OCI-LY1 (cell line): Measurements from ENCODE around the gene FIZ1.

ENCODE experiments used
- H2AFZ ChIP-seq: fragments of 200-600 bp; sonication (generic), shearing (Covaris generic); 2 replicates; pipeline ENCODE4 v1.6.0; 2014; ENCODE audit warnings: antibody characterized with exemption, mild to moderate bottlenecking, low read length
- H3F3A ChIP-seq: fragments of 200-600 bp; sonication (generic), shearing (Covaris generic); 2 replicates; pipeline ENCODE4 v1.6.0; 2014; ENCODE audit warnings: mild to moderate bottlenecking, antibody characterized with exemption, low read length, moderate library complexity; ENCODE audit not compliant: insufficient read depth
- H3K27ac ChIP-seq: fragments of 200-600 bp; sonication (generic); 2 replicates; pipeline ENCODE4 v1.5.1; 2014; ENCODE audit warnings: low read length, mixed run types, mild to moderate bottlenecking, low read depth; ENCODE audit not compliant: poor library complexity, severe bottlenecking
- H3K27me3 ChIP-seq: fragments of 200-600 bp; sonication (generic); 2 replicates; pipeline ENCODE4 v1.6.0; 2014; ENCODE audit warnings: antibody characterized with exemption, mild to moderate bottlenecking, low read length, moderate library complexity; ENCODE audit not compliant: insufficient read depth
- H3K36me3 ChIP-seq: fragments of 200-600 bp; sonication (generic); 2 replicates; pipeline ENCODE4 v1.6.1; 2014; ENCODE audit warnings: mild to moderate bottlenecking, antibody characterized with exemption, low read length, moderate library complexity, mixed read lengths; ENCODE audit not compliant: insufficient read depth
- H3K4me1 ChIP-seq: fragments of 200-600 bp; sonication (generic); 2 replicates; pipeline ENCODE4 v1.5.1; 2014; ENCODE audit warnings: mild to moderate bottlenecking, low read length, moderate library complexity; ENCODE audit not compliant: insufficient read depth, severe bottlenecking
- H3K4me2 ChIP-seq: fragments of 200-600 bp; sonication (generic), shearing (Covaris generic); 2 replicates; pipeline ENCODE4 v1.6.1; 2014; ENCODE audit warnings: low read length
- H3K4me3 ChIP-seq: fragments of 200-600 bp; sonication (generic); 2 replicates; pipeline ENCODE4 v1.5.1; 2014; ENCODE audit warnings: low read length, low read depth, mild to moderate bottlenecking, mixed read lengths; ENCODE audit not compliant: poor library complexity, severe bottlenecking
- H3K79me2 ChIP-seq: fragments of 200-600 bp; shearing (Covaris generic); 2 replicates; pipeline ENCODE4 v1.6.1; 2016; ENCODE audit warnings: mixed run types, low read length, mixed read lengths; ENCODE audit not compliant: insufficient read depth
- H3K9ac ChIP-seq: fragments of 200-600 bp; sonication (generic), shearing (Covaris generic); 2 replicates; pipeline ENCODE4 v1.6.1; 2014; ENCODE audit warnings: mild to moderate bottlenecking, low read length, mixed read lengths
- H3K9me2 ChIP-seq: fragments of 200-600 bp; sonication (generic), shearing (Covaris generic); 2 replicates; pipeline ENCODE4 v1.6.1; 2014; ENCODE audit warnings: low read depth, mild to moderate bottlenecking, low read length, mixed read lengths
- H3K9me3 ChIP-seq: fragments of 200-600 bp; shearing (Covaris generic); 2 replicates; pipeline ENCODE4 v1.6.1; 2014; ENCODE audit warnings: low read length, mixed read lengths
- H4K20me1 ChIP-seq: fragments of 200-600 bp; sonication (generic), shearing (Covaris generic); 2 replicates; pipeline ENCODE4 v1.6.0; 2016; ENCODE audit warnings: mild to moderate bottlenecking, low read length; ENCODE audit not compliant: insufficient read depth
- EZH2 ChIP-seq: fragments of 200-600 bp; sonication (generic), shearing (Covaris generic); IDR thresholded peaks from 2 replicates; pipeline ENCODE4 v1.8.0; 2017; ENCODE audit warnings: borderline replicate concordance, mixed run types, mild to moderate bottlenecking, antibody characterized with exemption, low read length, moderate library complexity, mixed read lengths
- TF ChIP-seq, protein P1 (sequence below): fragments of 200-600 bp; sonication (generic), shearing (Covaris generic); IDR thresholded peaks from 2 replicates; pipeline ENCODE4 v1.5.1; 2017; ENCODE audit warnings: mild to moderate bottlenecking, antibody characterized with exemption, low read length, moderate library complexity, mixed read lengths

FIZ1 gene

DNA sequence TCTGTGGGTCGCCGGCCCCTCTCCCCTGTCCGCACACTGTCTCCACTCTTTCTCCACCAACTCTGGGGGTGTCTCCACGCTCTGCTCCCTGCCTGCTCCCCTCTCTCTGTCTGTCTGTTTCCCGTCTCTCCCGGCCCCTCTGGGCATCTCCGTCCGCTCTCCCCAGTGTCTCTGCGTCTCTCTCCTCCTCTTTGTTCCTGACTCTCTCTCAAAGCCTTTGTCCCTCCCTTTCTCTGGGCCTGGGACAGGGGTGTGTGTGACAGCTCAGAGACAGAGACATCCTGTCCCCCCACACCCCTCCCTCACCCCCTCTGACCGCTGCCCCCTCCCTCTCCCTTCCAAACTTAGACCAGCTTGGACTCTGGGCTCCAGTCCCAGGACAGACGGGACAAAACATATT lies 53.3 kb downstream of the FIZ1 start:
- no peak for TF ChIP-seq EZH2
- TF ChIP-seq, protein P1, sequence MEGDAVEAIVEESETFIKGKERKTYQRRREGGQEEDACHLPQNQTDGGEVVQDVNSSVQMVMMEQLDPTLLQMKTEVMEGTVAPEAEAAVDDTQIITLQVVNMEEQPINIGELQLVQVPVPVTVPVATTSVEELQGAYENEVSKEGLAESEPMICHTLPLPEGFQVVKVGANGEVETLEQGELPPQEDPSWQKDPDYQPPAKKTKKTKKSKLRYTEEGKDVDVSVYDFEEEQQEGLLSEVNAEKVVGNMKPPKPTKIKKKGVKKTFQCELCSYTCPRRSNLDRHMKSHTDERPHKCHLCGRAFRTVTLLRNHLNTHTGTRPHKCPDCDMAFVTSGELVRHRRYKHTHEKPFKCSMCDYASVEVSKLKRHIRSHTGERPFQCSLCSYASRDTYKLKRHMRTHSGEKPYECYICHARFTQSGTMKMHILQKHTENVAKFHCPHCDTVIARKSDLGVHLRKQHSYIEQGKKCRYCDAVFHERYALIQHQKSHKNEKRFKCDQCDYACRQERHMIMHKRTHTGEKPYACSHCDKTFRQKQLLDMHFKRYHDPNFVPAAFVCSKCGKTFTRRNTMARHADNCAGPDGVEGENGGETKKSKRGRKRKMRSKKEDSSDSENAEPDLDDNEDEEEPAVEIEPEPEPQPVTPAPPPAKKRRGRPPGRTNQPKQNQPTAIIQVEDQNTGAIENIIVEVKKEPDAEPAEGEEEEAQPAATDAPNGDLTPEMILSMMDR = no peak
- H3K9me2 ChIP-seq = no peaks in the 10 kb centered on the region
- no peak overlapping the region for H3K9ac ChIP-seq
- H3K4me3 ChIP-seq = no peak overlapping the region
- H3K4me2 ChIP-seq = no peak overlapping the region
- H3K9me3 ChIP-seq = no peaks in the 10 kb centered on the region
- H3K4me1 ChIP-seq = no peaks in the 10 kb centered on the region
- no peaks in the 10 kb centered on the region for H3F3A ChIP-seq
- H2AFZ ChIP-seq = no peak overlapping the region
- H3K36me3 ChIP-seq = no peaks in the 10 kb centered on the region
- H4K20me1 ChIP-seq = no peaks in the 10 kb centered on the region
- H3K79me2 ChIP-seq = no peaks in the 10 kb centered on the region
- no peak overlapping the region for H3K27ac ChIP-seq
- peaks cover 9% of the 10 kb centered on the region; the same call in 1 of the 2 replicates for H3K27me3 ChIP-seq

DNA sequence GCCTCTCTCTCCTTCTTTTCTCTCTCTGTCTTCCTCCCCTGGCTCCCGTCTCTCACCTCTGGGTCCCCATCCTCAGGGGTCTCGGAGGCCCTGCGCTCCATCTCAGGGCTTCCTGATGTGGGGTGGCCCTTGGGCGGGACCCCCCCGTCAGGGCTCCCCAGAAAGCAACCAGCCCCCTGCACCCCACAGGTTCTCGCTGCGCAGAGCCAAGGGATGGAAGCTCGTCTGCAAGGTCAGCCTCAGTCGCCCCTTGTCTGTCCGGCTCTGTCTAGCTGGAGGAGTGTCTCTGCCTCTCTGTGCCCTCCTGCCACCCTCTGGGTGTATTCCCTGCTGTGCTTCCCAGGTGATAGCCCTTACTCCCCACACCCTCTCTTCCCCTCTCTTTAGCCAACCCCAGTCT lies 53.9 kb downstream of the FIZ1 start, which contains the start of gene SBK3:
Gene SBK3, minus strand, starts transcription at position 101 of the 400 bp plus-strand sequence. Its CDS starts 0 bp downstream, at position 101.
- Histone ChIP-seq H3K27ac (no peak within 1 kb of the TSS), H3K9me2 (no peaks in the 10 kb centered on the region), H3K79me2 (no peaks in the 10 kb centered on the region), H3K4me2 (no peak within 1 kb of the TSS), H3K4me1 (no peaks in the 10 kb centered on the region), H3K9ac (no peak within 1 kb of the TSS), H3K9me3 (no peaks in the 10 kb centered on the region), H3F3A (no peaks in the 10 kb centered on the region), H3K27me3 (peaks cover 9% of the 10 kb centered on the region; the same call in 1 of the 2 replicates), H2AFZ (no peak within 1 kb of the TSS), H4K20me1 (no peaks in the 10 kb centered on the region), H3K4me3 (no peak within 1 kb of the TSS), H3K36me3 (no peaks in the 10 kb centered on the region)
- TF ChIP-seq, protein P1 = no peak
- TF ChIP-seq EZH2 = no peak

DNA sequence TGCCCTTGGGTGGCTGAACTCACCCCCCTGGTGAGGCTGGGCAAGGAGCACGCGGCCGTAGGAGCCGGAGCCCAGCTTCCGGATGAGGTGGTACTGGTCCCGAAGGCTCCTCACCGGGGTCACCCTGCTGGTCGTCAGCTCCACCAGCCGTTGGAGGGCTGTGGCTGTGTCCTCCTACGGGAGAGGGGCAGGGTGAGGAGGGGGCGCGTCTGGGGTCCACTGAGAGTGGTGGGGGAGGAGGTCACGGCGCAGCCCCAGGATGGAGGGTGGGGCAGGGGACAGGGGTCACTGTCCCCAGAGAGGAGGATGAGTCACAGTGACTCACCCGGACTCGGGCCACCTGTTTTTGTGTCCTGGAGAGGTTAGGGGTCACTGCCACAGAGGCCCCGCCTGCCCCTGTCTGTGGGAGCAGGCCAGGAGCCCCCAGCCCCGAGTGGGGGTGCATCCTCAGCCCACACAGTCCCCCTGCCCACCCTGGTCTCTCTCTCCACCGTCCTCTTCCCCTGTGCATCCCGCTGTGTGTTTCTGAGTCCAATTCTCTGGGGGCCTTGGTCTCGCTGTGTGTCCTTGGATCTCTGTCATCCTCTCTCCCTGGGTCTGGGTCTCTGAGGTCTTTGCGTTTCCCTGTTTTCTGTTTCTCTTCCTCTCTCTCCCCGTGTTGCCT lies 54.4 kb downstream of the FIZ1 start:
- Histone ChIP-seq H3K4me3 (no peak overlapping the region), H3K27me3 (peaks cover 9% of the 10 kb centered on the region; the same call in 1 of the 2 replicates), H3F3A (no peaks in the 10 kb centered on the region), H3K9me3 (no peaks in the 10 kb centered on the region), H3K79me2 (no peaks in the 10 kb centered on the region), H3K9ac (no peak overlapping the region), H3K4me2 (no peak overlapping the region), H4K20me1 (no peaks in the 10 kb centered on the region), H3K4me1 (no peaks in the 10 kb centered on the region), H3K27ac (no peak overlapping the region), H3K9me2 (no peaks in the 10 kb centered on the region), H2AFZ (no peak overlapping the region), H3K36me3 (no peaks in the 10 kb centered on the region)
- TF ChIP-seq, protein P1 = no peak
- no peak for TF ChIP-seq EZH2
